IMR-90 (cell line): ENCODE results near the gene TWIST2. TPM values are rescaled to one million over a fixed set of nuclear protein-coding genes. Genes with fewer than 3 reads are reported as not detected.

Source experiments
- ATAC-seq: fragments of 200-7000 bp; cut with Tn5 transposase; 2 replicates; pipeline ENCODE4 v1.9.1; 2020; ENCODE audit warnings: low read depth, mild to moderate bottlenecking, moderate library complexity
- BruUV-seq: library from RNA; stranded (reverse); fragments of 400-500 nt; replicated peaks from 2 replicates; lab custom pipeline; 2021; lab: Mats Ljungman, UMichigan
- CTCF ChIA-PET: fragments of 300-600 bp; formaldehyde crosslinking; extraction: SDS; loops from one replicate; lab custom pipeline; 2021; ENCODE audit warnings: antibody characterized with exemption; lab: Yijun Ruan, JAX
- POLR2A ChIA-PET: fragments of 300-600 bp; sonication (Branson Sonifier 250); formaldehyde crosslinking; loops from one replicate; lab custom pipeline; 2022; ENCODE audit warnings: antibody characterized with exemption; ENCODE audit not compliant: unreplicated experiment; lab: Charles Lee
- DNase-seq: peaks from one replicate; pipeline ENCODE4 v3.0.0; 2013
- H2AFZ ChIP-seq: replicated peaks from 2 replicates; pipeline ENCODE3; 2013; ENCODE audit warnings: low read length, mild to moderate bottlenecking; ENCODE audit not compliant: poor library complexity
- H2AK5ac ChIP-seq: 2 replicates; pipeline ENCODE4 v1.6.1; 2013; ENCODE audit warnings: low read depth, low read length, inconsistent platforms
- H2AK9ac ChIP-seq: replicated peaks from 2 replicates; pipeline ENCODE3; 2013; ENCODE audit warnings: mild to moderate bottlenecking, low read depth, low read length, moderate library complexity; ENCODE audit not compliant: poor library complexity
- H2BK120ac ChIP-seq: 2 replicates; pipeline ENCODE4 v1.6.1; 2013; ENCODE audit warnings: low read depth, low read length, inconsistent platforms
- H2BK15ac ChIP-seq: 3 replicates; pipeline ENCODE4 v1.6.1; 2013; ENCODE audit warnings: low read depth, low read length, inconsistent platforms
- H2BK20ac ChIP-seq: 2 replicates; pipeline ENCODE4 v1.6.1; 2013; ENCODE audit warnings: low read depth, mild to moderate bottlenecking, inconsistent platforms, low read length, moderate library complexity
- H2BK5ac ChIP-seq: 2 replicates; pipeline ENCODE4 v1.6.1; 2013; ENCODE audit warnings: mild to moderate bottlenecking, low read depth, low read length, inconsistent platforms; ENCODE audit not compliant: poor library complexity, severe bottlenecking
- H3K14ac ChIP-seq: replicated peaks from 2 replicates; pipeline ENCODE4 v1.6.1; 2013; ENCODE audit warnings: low read depth, low read length, inconsistent platforms
- H3K18ac ChIP-seq: 2 replicates; pipeline ENCODE4 v1.6.1; 2013; ENCODE audit warnings: low read depth, low read length, control low read depth
- H3K23ac ChIP-seq: 2 replicates; pipeline ENCODE4 v1.6.1; 2013; ENCODE audit warnings: low read depth, low read length, inconsistent platforms
- H3K27ac ChIP-seq: 2 replicates; pipeline ENCODE4 v1.5.1; 2013; ENCODE audit warnings: mild to moderate bottlenecking, control low read depth, low read length; ENCODE audit not compliant: insufficient read depth
- H3K27me3 ChIP-seq: 2 replicates; pipeline ENCODE4 v1.6.1; 2013; ENCODE audit warnings: low read length; ENCODE audit not compliant: control insufficient read depth, insufficient read depth
- H3K36me3 ChIP-seq: 2 replicates; pipeline ENCODE4 v1.6.1; 2013; ENCODE audit warnings: low read length, mixed read lengths; ENCODE audit not compliant: control insufficient read depth, insufficient read depth
- H3K4ac ChIP-seq: 2 replicates; pipeline ENCODE4 v1.6.1; 2013; ENCODE audit warnings: low read depth, low read length, inconsistent platforms
- H3K4me1 ChIP-seq: 2 replicates; pipeline ENCODE4 v1.6.1; 2013; ENCODE audit warnings: low read length, mixed read lengths; ENCODE audit not compliant: control insufficient read depth, insufficient read depth
- H3K4me2 ChIP-seq: 2 replicates; pipeline ENCODE4 v1.6.1; 2013; ENCODE audit warnings: low read depth, mild to moderate bottlenecking, control low read depth, low read length, moderate library complexity
- H3K4me3 ChIP-seq: 2 replicates; pipeline ENCODE4 v1.5.1; 2013; ENCODE audit warnings: low read depth, mild to moderate bottlenecking, control low read depth, low read length, moderate library complexity; ENCODE audit not compliant: insufficient read depth
- H3K56ac ChIP-seq: 2 replicates; pipeline ENCODE4 v1.6.1; 2013; ENCODE audit warnings: low read length, inconsistent platforms; ENCODE audit not compliant: insufficient read depth; ENCODE audit errors: extremely low read depth
- H3K79me1 ChIP-seq, 2 experiments: 2 replicates each; pipeline ENCODE4 v1.6.1; 2013; ENCODE audit warnings: low read length in 2 of 2, inconsistent platforms in 1 of 2, low read depth in 1 of 2
- H3K9ac ChIP-seq: 2 replicates; pipeline ENCODE4 v1.6.1; 2013; ENCODE audit warnings: low read depth, low read length, control low read depth
- H3K9me1 ChIP-seq: 2 replicates; pipeline ENCODE4 v1.6.1; 2013; ENCODE audit warnings: low read length, inconsistent platforms; ENCODE audit not compliant: insufficient read depth
- H3K9me3 ChIP-seq: 2 replicates; pipeline ENCODE4 v1.6.1; 2013; ENCODE audit warnings: low read length; ENCODE audit not compliant: control insufficient read depth, insufficient read depth
- H4K20me1 ChIP-seq: 2 replicates; pipeline ENCODE4 v1.6.1; 2013; ENCODE audit warnings: low read length, inconsistent platforms; ENCODE audit not compliant: insufficient read depth
- H4K5ac ChIP-seq: 2 replicates; pipeline ENCODE4 v1.6.1; 2013; ENCODE audit warnings: mild to moderate bottlenecking, low read depth, low read length, control low read depth
- H4K8ac ChIP-seq, 2 experiments: 2 replicates each; pipeline ENCODE4 v1.6.1; 2013; ENCODE audit warnings: low read depth in 2 of 2, low read length in 2 of 2, control low read depth in 1 of 2, inconsistent platforms in 1 of 2
- H4K91ac ChIP-seq: 2 replicates; pipeline ENCODE4 v1.6.1; 2013; ENCODE audit warnings: low read depth, low read length, inconsistent platforms; ENCODE audit not compliant: insufficient read depth
- BHLHE40 ChIP-seq: fragments of 150-350 bp; IDR thresholded peaks from 2 replicates; pipeline ENCODE4 v1.6.1; 2016; ENCODE audit warnings: mild to moderate bottlenecking, low read depth, low read length
- CEBPB ChIP-seq: IDR thresholded peaks from 2 replicates; pipeline ENCODE4 v1.6.1; 2012; ENCODE audit warnings: low read depth, low read length, improper control_type of control experiment
- CHD1 ChIP-seq: IDR thresholded peaks from 2 replicates; pipeline ENCODE4 v1.6.1; 2012; ENCODE audit warnings: low read depth, low read length, improper control_type of control experiment
- CTCF ChIP-seq: conservative IDR thresholded peaks from 2 replicates; pipeline ENCODE4 v1.5.1; 2012; ENCODE audit warnings: mild to moderate bottlenecking, low read depth, low read length, improper control_type of control experiment
- ELK1 ChIP-seq: fragments of 150-350 bp; IDR thresholded peaks from 2 replicates; pipeline ENCODE4 v1.6.1; 2016; ENCODE audit warnings: low read depth, mild to moderate bottlenecking, low read length, moderate library complexity, borderline replicate concordance
- FOS ChIP-seq: fragments of 150-350 bp; IDR thresholded peaks from 2 replicates; pipeline ENCODE4 v1.6.1; 2016; ENCODE audit warnings: low read depth, low read length
- NFE2L2 ChIP-seq: fragments of 150-350 bp; IDR thresholded peaks from 2 replicates; pipeline ENCODE4 v1.6.1; 2016; ENCODE audit warnings: low read depth, mild to moderate bottlenecking, low read length
- POLR2A ChIP-seq: IDR thresholded peaks from 2 replicates; pipeline ENCODE4 v1.6.1; 2012; ENCODE audit warnings: mild to moderate bottlenecking, low read depth, low read length
- RAD21 ChIP-seq: IDR thresholded peaks from 2 replicates; pipeline ENCODE4 v1.6.1; 2012; ENCODE audit warnings: low read length, improper control_type of control experiment
- RCOR1 ChIP-seq: IDR thresholded peaks from 2 replicates; pipeline ENCODE4 v1.6.1; 2012; ENCODE audit warnings: mild to moderate bottlenecking, low read length, improper control_type of control experiment; ENCODE audit not compliant: insufficient replicate concordance
- RFX5 ChIP-seq: IDR thresholded peaks from 2 replicates; pipeline ENCODE4 v1.8.0; 2012; ENCODE audit warnings: low read depth, mild to moderate bottlenecking, low read length, moderate library complexity
- USF2 ChIP-seq: fragments of 150-350 bp; IDR thresholded peaks from 2 replicates; pipeline ENCODE4 v1.6.1; 2017; ENCODE audit warnings: mild to moderate bottlenecking, antibody characterized with exemption, low read length, low read depth
- WGBS, 2 experiments: methylation state at CpG; one replicate each; pipeline versions ENCODE4 v1.1.5 to v1.1.7; 2013; ENCODE audit warnings: missing lambda C conversion rate in 2 of 2; ENCODE audit not compliant: insufficient read length in 1 of 2; ENCODE audit errors: extremely low coverage in 2 of 2; 5-methylcytosine and 5-hydroxymethylcytosine counted together
- dilution Hi-C: fragments of 300-500 bp; cut with HindIII; formaldehyde crosslinking; loops from one replicate; pipeline ENCODE4 v1.14.3; 2018; ENCODE audit warnings: low sequenced_read_pairs; ENCODE audit not compliant: unreplicated experiment
- in situ Hi-C: fragments of 300-500 bp; cut with MboI; formaldehyde crosslinking; loops from 3 replicates; pipeline ENCODE4 v1.14.3; 2019; ENCODE audit warnings: low sequenced_read_pairs, inconsistent platforms, mixed read lengths
- intact Hi-C: fragments of 100-400 bp; cut with micrococcal nuclease; formaldehyde crosslinking; loops from 2 replicates; pipeline ENCODE4 v1.10.0; 2022
- polyA plus RNA-seq, 3 experiments: library from polyadenylated mRNA; depleted of rRNA; stranded (reverse); fragments of >200 nt; gene quantifications; 2 replicates each; pipeline ENCODE4 v1.2.3, GENCODE V29; 2012; ENCODE audit warnings: low replicate concordance in 1 of 3
- total RNA-seq: library from RNA; depleted of rRNA; stranded (reverse); fragments of >200 nt; gene quantifications from 2 replicates; pipeline ENCODE4 v1.2.3, GENCODE V29; 2012

The TWIST2 gene
- total and polyA plus RNA-seq, 2 of the 4 experiments (the other 2 are of a cell fraction): 9.3 to 33.6 TPM

GRCh38 chr2:238900511-238900910, 52.6 kb downstream of the TWIST2 start:
- Histone ChIP-seq H3K23ac (no peak overlapping the region), H4K20me1 (peaks cover 46% of the 10 kb centered on the region), H4K91ac (no peak overlapping the region), H4K8ac (no peak overlapping the region), H3K27me3 (no peaks in the 10 kb centered on the region), H2AK9ac (no peak overlapping the region), H3K4me2 (no peak overlapping the region; the same call in 1 of the 2 replicates), H3K18ac (no peak overlapping the region), H3K27ac (no peak overlapping the region), H2BK20ac (no peak overlapping the region), H2BK5ac (no peak overlapping the region), H3K79me1 (peaks cover 30 to 83% of the 10 kb centered on the region in 2 experiments), H3K4me1 (peaks cover 21% of the 10 kb centered on the region), H3K14ac (no peak overlapping the region), H2BK120ac (no peak overlapping the region), H3K9ac (no peak overlapping the region), H3K56ac (no peak overlapping the region), H3K4ac (no peak overlapping the region; the same call in 1 of the 2 replicates), H2AK5ac (no peak overlapping the region), H3K36me3 (no peaks in the 10 kb centered on the region), H4K5ac (no peak overlapping the region), H3K9me1 (peaks cover 42% of the 10 kb centered on the region), H3K9me3 (no peaks in the 10 kb centered on the region), H2AFZ (no peak overlapping the region), H2BK15ac (no peak overlapping the region), H3K4me3 (no peak overlapping the region)
- no TSS peak for BruUV-seq
- TF ChIP-seq FOS: no peak
- TF ChIP-seq POLR2A: no peak
- TF ChIP-seq CEBPB: no peak
- no peak for TF ChIP-seq BHLHE40
- no peak for TF ChIP-seq NFE2L2
- no peak for TF ChIP-seq RFX5
- no peak for TF ChIP-seq CHD1
- no peak for TF ChIP-seq USF2
- TF ChIP-seq RCOR1: no peak
- no peak for TF ChIP-seq RAD21
- TF ChIP-seq ELK1: no peak
- no peak for TF ChIP-seq CTCF
- dilution Hi-C loops: no loop called here
- 42% methylated on average over 3 of the region's 7 CpGs; no CpG with 5 or more reads in 1 of the 2 experiments for WGBS, 2 experiments
- intact Hi-C loops: no loop called here
- no peak for ATAC-seq
- in situ Hi-C loops: no loop called here
- ChIA-PET POLR2A (interaction anchor here (0.5 kb wide), 1 partner anchor 56 kb away, joined by 3 read pairs; no protein-coding TSS in a partner anchor), CTCF (no interaction called here)
- peak; percentile 18 for DNase-seq
